CD14-positive monocyte (primary cell): ENCODE data around the gene PLCXD3. TPM values are rescaled to one million over a fixed set of nuclear protein-coding genes. Genes with fewer than 3 reads are reported as not detected.

Experiments used
- DNase-seq, 3 donors: peaks; one replicate each; pipeline ENCODE4 v3.0.0-alpha.2; 2011 to 2022
- H2AFZ ChIP-seq: 2 replicates; pipeline ENCODE4 v1.6.0; 2012; ENCODE audit warnings: mild to moderate bottlenecking, low read depth, low read length, inconsistent platforms; ENCODE audit not compliant: insufficient read depth, poor library complexity, severe bottlenecking
- H3K27ac ChIP-seq, 2 donors: 1 replicate in 1 of 2; 2 replicates in 1 of 2; pipeline ENCODE4 v1.5.1; 2012 to 2013; ENCODE audit warnings: low read length in 2 of 2, control low read depth in 1 of 2, inconsistent platforms in 1 of 2, low read depth in 1 of 2, mild to moderate bottlenecking in 1 of 2
- H3K27me3 ChIP-seq, 2 donors: one replicate each; pipeline versions ENCODE4 v1.6.0 to v1.6.1; 2011 to 2013; ENCODE audit warnings: low read length in 2 of 2; ENCODE audit not compliant: control insufficient read depth in 2 of 2, insufficient read depth in 2 of 2
- H3K36me3 ChIP-seq, 2 donors: replicated peaks in 1 of 2; 1 replicate in 1 of 2; 2 replicates in 1 of 2; pipeline versions ENCODE4 v1.5.1 to v1.6.1; 2012 to 2013; ENCODE audit warnings: low read length in 2 of 2, control low read depth in 1 of 2, inconsistent platforms in 1 of 2, mild to moderate bottlenecking in 1 of 2; ENCODE audit not compliant: insufficient read depth in 2 of 2, control insufficient read depth in 1 of 2
- H3K4me1 ChIP-seq, 2 donors: 1 replicate in 1 of 2; 2 replicates in 1 of 2; pipeline versions ENCODE4 v1.5.1 to v1.6.1; 2012 to 2013; ENCODE audit warnings: low read length in 2 of 2, control low read depth in 1 of 2, inconsistent platforms in 1 of 2, mild to moderate bottlenecking in 1 of 2, moderate library complexity in 1 of 2; ENCODE audit not compliant: insufficient read depth in 2 of 2, control insufficient read depth in 1 of 2
- H3K4me2 ChIP-seq: replicated peaks from 2 replicates; pipeline ENCODE3; 2012; ENCODE audit warnings: low read length, moderate library complexity, mild to moderate bottlenecking; ENCODE audit not compliant: poor library complexity, severe bottlenecking; ENCODE audit errors: extremely low read depth
- H3K4me3 ChIP-seq, 3 experiments: fragments of 200-600 bp in 1 of 3; sonication (generic) in 1 of 3; replicated peaks in 1 of 3; 1 replicate in 2 of 3; 2 replicates in 1 of 3; pipeline ENCODE4 v1.5.1; 2011 to 2013; ENCODE audit warnings: low read length in 3 of 3, mild to moderate bottlenecking in 3 of 3, control low read depth in 2 of 3, low read depth in 2 of 3, inconsistent platforms in 1 of 3, moderate library complexity in 1 of 3
- H3K79me2 ChIP-seq: 2 replicates; pipeline ENCODE4 v1.6.0; 2012; ENCODE audit warnings: mild to moderate bottlenecking, control low read depth, inconsistent platforms, low read length, moderate library complexity; ENCODE audit not compliant: insufficient read depth
- H3K9ac ChIP-seq: 2 replicates; pipeline ENCODE4 v1.6.0; 2017; ENCODE audit warnings: low read length, mild to moderate bottlenecking; ENCODE audit not compliant: insufficient read depth, poor library complexity, severe bottlenecking
- H3K9me3 ChIP-seq, 2 donors: replicated peaks in 1 of 2; 1 replicate in 1 of 2; 2 replicates in 1 of 2; pipeline versions ENCODE4 v1.5.1 to v1.6.1; 2012 to 2013; ENCODE audit warnings: low read length in 2 of 2, control low read depth in 1 of 2; ENCODE audit not compliant: control insufficient read depth in 1 of 2, insufficient read depth in 1 of 2
- H4K20me1 ChIP-seq: 2 replicates; pipeline ENCODE4 v1.6.0; 2012; ENCODE audit warnings: mild to moderate bottlenecking, low read length, control low read depth, moderate library complexity; ENCODE audit not compliant: insufficient read depth
- H3K27ac Mint-ChIP-seq, 7 donors: one replicate each; pipeline ENCODE4 v1.8.0; 2020; ENCODE audit warnings: mild to moderate bottlenecking in 7 of 7, mixed read lengths in 7 of 7, moderate library complexity in 6 of 7, inconsistent platforms in 2 of 7
- H3K27me3 Mint-ChIP-seq, 3 donors: one replicate each; pipeline ENCODE4 v1.8.0; 2021 to 2022; ENCODE audit warnings: low read depth in 3 of 3, mild to moderate bottlenecking in 3 of 3, mixed read lengths in 3 of 3, moderate library complexity in 3 of 3, inconsistent platforms in 1 of 3
- H3K36me3 Mint-ChIP-seq, 2 donors: one replicate each; pipeline ENCODE4 v1.8.0; 2020; ENCODE audit warnings: mixed read lengths in 2 of 2, inconsistent platforms in 1 of 2, mild to moderate bottlenecking in 1 of 2
- H3K4me1 Mint-ChIP-seq: one replicate; pipeline ENCODE4 v1.8.0; 2020; ENCODE audit warnings: mild to moderate bottlenecking, mixed read lengths
- H3K4me3 Mint-ChIP-seq, 2 donors: one replicate each; pipeline ENCODE4 v1.8.0; 2020; ENCODE audit warnings: mild to moderate bottlenecking in 2 of 2, mixed read lengths in 2 of 2, moderate library complexity in 1 of 2
- H3K9me3 Mint-ChIP-seq, 7 donors: one replicate each; pipeline ENCODE4 v1.8.0; 2020 to 2022; ENCODE audit warnings: mixed read lengths in 7 of 7, mild to moderate bottlenecking in 6 of 7, moderate library complexity in 6 of 7, inconsistent platforms in 2 of 7
- WGBS: methylation state at CpG from one replicate; pipeline ENCODE4 v1.1.5; 2013; ENCODE audit warnings: missing lambda C conversion rate; ENCODE audit not compliant: insufficient coverage; 5-methylcytosine and 5-hydroxymethylcytosine counted together
- intact Hi-C, 2 donors: fragments of 100-400 bp; cut with micrococcal nuclease; formaldehyde crosslinking; loops; one replicate each; pipeline versions ENCODE4 v1.15.0 to v1.15.1; 2023
- polyA plus RNA-seq, 3 donors: library from polyadenylated mRNA; depleted of rRNA in 1 of 3; unstranded in 2 of 3; stranded (reverse) in 1 of 3; fragments of 300-500 nt in 2 of 3; fragments of >200 nt in 1 of 3; fragmentation: Illumina TruSeq in 2 of 3; gene quantifications; 1 replicate in 2 of 3; 2 replicates in 1 of 3; pipeline ENCODE4 v1.2.3, GENCODE V29; 2012 to 2021
- TF ChIP-seq, protein P1 (sequence below): fragments of 200-600 bp; IDR thresholded peaks from one replicate; pipeline ENCODE4 v1.8.0; 2022; ENCODE audit warnings: antibody characterized with exemption, mild to moderate bottlenecking

PLCXD3 gene
- polyA plus RNA-seq, 3 donors, result not detected

- no peak for DNase-seq
- Histone ChIP-seq H3K9ac (no peak overlapping the region), H3K27ac (no peak overlapping the region), H3K36me3 (no peaks in the 10 kb centered on the region), H3K79me2 (no peaks in the 10 kb centered on the region), H3K4me3 (no peak overlapping the region), H3K4me1 (no peaks in the 10 kb centered on the region), H2AFZ (no peak overlapping the region), H3K27me3 (peaks cover 3 to 22% of the 10 kb centered on the region in 2 donors), H4K20me1 (no peaks in the 10 kb centered on the region), H3K4me2 (no peak overlapping the region), H3K9me3 (no peaks in the 10 kb centered on the region)
- 83% methylated on average over 1 of the region's 3 CpGs for WGBS
- TF ChIP-seq, protein P1, sequence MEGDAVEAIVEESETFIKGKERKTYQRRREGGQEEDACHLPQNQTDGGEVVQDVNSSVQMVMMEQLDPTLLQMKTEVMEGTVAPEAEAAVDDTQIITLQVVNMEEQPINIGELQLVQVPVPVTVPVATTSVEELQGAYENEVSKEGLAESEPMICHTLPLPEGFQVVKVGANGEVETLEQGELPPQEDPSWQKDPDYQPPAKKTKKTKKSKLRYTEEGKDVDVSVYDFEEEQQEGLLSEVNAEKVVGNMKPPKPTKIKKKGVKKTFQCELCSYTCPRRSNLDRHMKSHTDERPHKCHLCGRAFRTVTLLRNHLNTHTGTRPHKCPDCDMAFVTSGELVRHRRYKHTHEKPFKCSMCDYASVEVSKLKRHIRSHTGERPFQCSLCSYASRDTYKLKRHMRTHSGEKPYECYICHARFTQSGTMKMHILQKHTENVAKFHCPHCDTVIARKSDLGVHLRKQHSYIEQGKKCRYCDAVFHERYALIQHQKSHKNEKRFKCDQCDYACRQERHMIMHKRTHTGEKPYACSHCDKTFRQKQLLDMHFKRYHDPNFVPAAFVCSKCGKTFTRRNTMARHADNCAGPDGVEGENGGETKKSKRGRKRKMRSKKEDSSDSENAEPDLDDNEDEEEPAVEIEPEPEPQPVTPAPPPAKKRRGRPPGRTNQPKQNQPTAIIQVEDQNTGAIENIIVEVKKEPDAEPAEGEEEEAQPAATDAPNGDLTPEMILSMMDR, result no peak
- H3K4me3 Mint-ChIP-seq, result no peak overlapping the region
- no peak overlapping the region for H3K27ac Mint-ChIP-seq
- intact Hi-C loops, result no loop called here
- no peaks in the 10 kb centered on the region for H3K4me1 Mint-ChIP-seq
- H3K9me3 Mint-ChIP-seq, result peaks cover 0 to 12% (median 7%) of the 10 kb centered on the region in 7 donors
- H3K27me3 Mint-ChIP-seq, result peaks cover 22 to 26% (median 23%) of the 10 kb centered on the region in 3 donors
- no peaks in the 10 kb centered on the region for H3K36me3 Mint-ChIP-seq
Measured at GRCh38 chr5:41507501-41507900, 2.9 kb downstream of the PLCXD3 start.

DNA sequence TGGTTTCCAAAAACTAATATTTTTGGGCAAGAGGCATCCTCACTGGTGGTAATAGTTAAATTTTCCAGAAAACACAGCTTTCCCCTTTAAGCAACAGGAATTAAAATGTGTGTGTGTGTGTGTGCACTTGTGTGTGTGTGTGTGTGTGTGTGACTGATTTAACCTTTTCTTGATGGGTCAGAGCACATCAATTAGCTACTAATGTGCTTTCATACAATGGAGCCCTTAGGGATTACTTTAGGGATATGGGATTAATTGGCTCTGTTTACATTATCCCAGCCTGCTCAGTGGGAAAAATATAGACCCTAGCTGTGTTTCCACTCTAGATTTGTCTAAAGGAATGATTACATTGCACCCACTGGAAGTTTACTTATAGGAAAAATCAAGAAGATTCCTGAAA lies 6.5 kb downstream of the PLCXD3 start:
- no peak overlapping the region for H3K27ac ChIP-seq
- Mint-ChIP-seq H3K4me3 (no peak overlapping the region), H3K27me3 (peaks cover 1 to 4% (median 2%) of the 10 kb centered on the region in 3 donors), H3K9me3 (peaks cover 0 to 1% (median 0%) of the 10 kb centered on the region in 7 donors), H3K27ac (no peak overlapping the region), H3K4me1 (no peaks in the 10 kb centered on the region), H3K36me3 (no peaks in the 10 kb centered on the region)
- H3K9ac ChIP-seq, result no peak overlapping the region
- H4K20me1 ChIP-seq, result no peaks in the 10 kb centered on the region
- H2AFZ ChIP-seq, result no peak overlapping the region
- no peak overlapping the region for H3K4me3 ChIP-seq
- no peak for DNase-seq
- peaks cover 0 to 4% of the 10 kb centered on the region in 2 donors for H3K27me3 ChIP-seq
- no peaks in the 10 kb centered on the region for H3K9me3 ChIP-seq
- H3K4me2 ChIP-seq, result no peak overlapping the region
- TF ChIP-seq, protein P1, result no peak
- intact Hi-C loops, result no loop called here
- no peaks in the 10 kb centered on the region for H3K36me3 ChIP-seq
- no peaks in the 10 kb centered on the region for H3K79me2 ChIP-seq
- H3K4me1 ChIP-seq, result no peaks in the 10 kb centered on the region
